Keratinocyte (primary cell): ENCODE measurements around the gene SARS2. TPM values are rescaled to one million over a fixed set of nuclear protein-coding genes. Genes with fewer than 3 reads are reported as not detected.

ENCODE experiments used
- DNase-seq: peaks from one replicate; pipeline ENCODE4 v3.0.0-alpha.2; 2011; ENCODE audit warnings: low read depth, missing footprints, low spot score
- FAIRE-seq: peaks from 2 replicates; lab custom pipeline; 2011; peaks lifted over from hg19 to GRCh38; lab: Jason Lieb, UNC
- H2AFZ ChIP-seq: 2 replicates; pipeline ENCODE4 v1.6.0; 2012; ENCODE audit warnings: low read length, control low read depth, inconsistent platforms; ENCODE audit not compliant: control insufficient read depth
- H3K27ac ChIP-seq: 2 replicates; pipeline ENCODE4 v1.5.1; 2011; ENCODE audit warnings: low read length; ENCODE audit not compliant: control insufficient read depth, insufficient read depth
- H3K27me3 ChIP-seq: 3 replicates; pipeline ENCODE4 v1.6.0; 2011; ENCODE audit warnings: low read length; ENCODE audit not compliant: control insufficient read depth, insufficient read depth; ENCODE audit errors: extremely low read depth
- H3K36me3 ChIP-seq, 2 experiments: 2 replicates in 1 of 2; 3 replicates in 1 of 2; pipeline ENCODE4 v1.5.1; 2011; ENCODE audit warnings: low read length in 2 of 2, mild to moderate bottlenecking in 1 of 2; ENCODE audit not compliant: control insufficient read depth in 2 of 2, insufficient read depth in 2 of 2; ENCODE audit errors: extremely low read depth in 1 of 2
- H3K4me1 ChIP-seq: 3 replicates; pipeline ENCODE4 v1.5.1; 2011; ENCODE audit warnings: low read length; ENCODE audit not compliant: control insufficient read depth, insufficient read depth; ENCODE audit errors: extremely low read depth
- H3K4me2 ChIP-seq: 3 replicates; pipeline ENCODE4 v1.6.0; 2011; ENCODE audit warnings: low read depth, low read length; ENCODE audit not compliant: control insufficient read depth, insufficient read depth; ENCODE audit errors: extremely low read depth
- H3K4me3 ChIP-seq, 3 experiments: fragments of 200-600 bp in 1 of 3; sonication (generic) in 1 of 3; 2 replicates in 2 of 3; 3 replicates in 1 of 3; pipeline ENCODE4 v1.5.1; 2011 to 2016; ENCODE audit warnings: low read length in 3 of 3, mild to moderate bottlenecking in 3 of 3, control low read depth in 2 of 3, inconsistent platforms in 1 of 3, low read depth in 1 of 3, mixed read lengths in 1 of 3, mixed run types in 1 of 3, moderate library complexity in 1 of 3; ENCODE audit not compliant: control insufficient read depth in 2 of 3, insufficient read depth in 2 of 3; ENCODE audit errors: extremely low read depth in 1 of 3
- H3K79me2 ChIP-seq: 2 replicates; pipeline ENCODE4 v1.6.0; 2012; ENCODE audit warnings: low read length; ENCODE audit not compliant: control insufficient read depth, insufficient read depth
- H3K9ac ChIP-seq: 3 replicates; pipeline ENCODE4 v1.6.0; 2011; ENCODE audit warnings: low read length; ENCODE audit not compliant: control insufficient read depth, insufficient read depth; ENCODE audit errors: extremely low read depth
- H3K9me1 ChIP-seq: 3 replicates; pipeline ENCODE4 v1.6.0; 2011; ENCODE audit warnings: low read length; ENCODE audit not compliant: control insufficient read depth, insufficient read depth; ENCODE audit errors: extremely low read depth
- H3K9me3 ChIP-seq: 2 replicates; pipeline ENCODE4 v1.5.1; 2012; ENCODE audit warnings: low read depth, low read length; ENCODE audit not compliant: control insufficient read depth
- H4K20me1 ChIP-seq: 3 replicates; pipeline ENCODE4 v1.6.0; 2011; ENCODE audit warnings: low read length; ENCODE audit not compliant: control insufficient read depth, insufficient read depth; ENCODE audit errors: extremely low read depth
- EZH2 ChIP-seq: IDR thresholded peaks from one replicate; pipeline ENCODE4 v1.6.1; 2012; ENCODE audit warnings: inconsistent platforms, mild to moderate bottlenecking, low read length, moderate library complexity
- dilution Hi-C: fragments of 300-500 bp; cut with MboI; formaldehyde crosslinking; loops from one replicate; pipeline ENCODE4 v1.7.0; 2020; ENCODE audit warnings: low sequenced_read_pairs; ENCODE audit not compliant: extremely low pct_ligation_motif_present
- polyA plus RNA-seq, 5 experiments: library from polyadenylated mRNA; depleted of rRNA in 3 of 5; stranded (reverse) in 3 of 5; stranded (forward) in 1 of 5; unstranded in 1 of 5; fragments of >200 nt; gene quantifications; 1 replicate in 1 of 5; 2 replicates in 3 of 5; 3 replicates in 1 of 5; pipeline versions ENCODE4 v1.2.1 to v1.2.3, GENCODE V29; 2011 to 2012; ENCODE audit warnings: missing spikeins in 2 of 5, low read depth in 1 of 5, low replicate concordance in 1 of 5
- TF ChIP-seq, protein P1 (sequence below), 3 experiments: IDR thresholded peaks in 1 of 3; conservative IDR thresholded peaks in 1 of 3; optimal IDR thresholded peaks in 1 of 3; 2 replicates in 2 of 3; 3 replicates in 1 of 3; pipeline versions ENCODE3 to v1.5.1; 2011; ENCODE audit warnings: low read length in 3 of 3, mild to moderate bottlenecking in 3 of 3, moderate library complexity in 2 of 3, control low read depth in 1 of 3, inconsistent platforms in 1 of 3; ENCODE audit not compliant: insufficient read depth in 2 of 3; ENCODE audit errors: extremely low read depth in 1 of 3

SARS2 gene
- polyA plus RNA-seq, 1 donor (not counting 4 experiments of a cell fraction or from before 2014, with no cell fraction given), result 13.9 TPM

DNA sequence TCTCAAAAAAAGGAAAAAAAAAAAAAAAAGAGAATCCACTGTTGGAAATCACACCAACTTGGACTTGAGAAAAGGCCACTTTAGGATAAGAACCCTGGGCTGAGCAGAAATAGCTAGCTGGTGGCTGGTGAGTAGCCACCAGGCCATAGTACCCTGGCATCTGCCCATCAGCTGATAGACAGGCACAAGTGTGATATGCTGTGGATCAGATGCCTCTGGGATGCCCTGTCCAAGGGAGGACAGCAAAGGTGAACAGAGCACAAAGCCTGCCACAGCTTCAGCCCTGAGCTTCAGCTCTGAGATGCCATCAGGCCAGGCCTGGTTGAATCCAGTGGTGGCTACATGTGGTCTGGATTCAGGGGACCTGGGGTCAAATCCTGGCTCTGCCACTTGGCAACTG, 39.9 kb downstream of the SARS2 start:
- Histone ChIP-seq H2AFZ (no peak overlapping the region), H3K36me3 (peaks cover 13% of the 10 kb centered on the region in 2 experiments), H3K9ac (no peak overlapping the region), H3K4me2 (no peak overlapping the region), H3K4me1 (no peaks in the 10 kb centered on the region), H3K27ac (no peak overlapping the region), H3K9me1 (no peaks in the 10 kb centered on the region), H3K4me3 (no peak overlapping the region), H4K20me1 (no peaks in the 10 kb centered on the region), H3K27me3 (no peaks in the 10 kb centered on the region), H3K79me2 (no peaks in the 10 kb centered on the region), H3K9me3 (no peaks in the 10 kb centered on the region)
- dilution Hi-C loops, result no loop called here
- DNase-seq, result no peak
- no peak for FAIRE-seq
- TF ChIP-seq EZH2, result no peak
- TF ChIP-seq, protein P1, sequence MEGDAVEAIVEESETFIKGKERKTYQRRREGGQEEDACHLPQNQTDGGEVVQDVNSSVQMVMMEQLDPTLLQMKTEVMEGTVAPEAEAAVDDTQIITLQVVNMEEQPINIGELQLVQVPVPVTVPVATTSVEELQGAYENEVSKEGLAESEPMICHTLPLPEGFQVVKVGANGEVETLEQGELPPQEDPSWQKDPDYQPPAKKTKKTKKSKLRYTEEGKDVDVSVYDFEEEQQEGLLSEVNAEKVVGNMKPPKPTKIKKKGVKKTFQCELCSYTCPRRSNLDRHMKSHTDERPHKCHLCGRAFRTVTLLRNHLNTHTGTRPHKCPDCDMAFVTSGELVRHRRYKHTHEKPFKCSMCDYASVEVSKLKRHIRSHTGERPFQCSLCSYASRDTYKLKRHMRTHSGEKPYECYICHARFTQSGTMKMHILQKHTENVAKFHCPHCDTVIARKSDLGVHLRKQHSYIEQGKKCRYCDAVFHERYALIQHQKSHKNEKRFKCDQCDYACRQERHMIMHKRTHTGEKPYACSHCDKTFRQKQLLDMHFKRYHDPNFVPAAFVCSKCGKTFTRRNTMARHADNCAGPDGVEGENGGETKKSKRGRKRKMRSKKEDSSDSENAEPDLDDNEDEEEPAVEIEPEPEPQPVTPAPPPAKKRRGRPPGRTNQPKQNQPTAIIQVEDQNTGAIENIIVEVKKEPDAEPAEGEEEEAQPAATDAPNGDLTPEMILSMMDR (optimal IDR thresholded peaks at IDR 0.05 in 1 of 3, IDR thresholded peaks at IDR 0.05 in 1 of 3, conservative IDR thresholded peaks at IDR 0.05 in 1 of 3; ENCODE audit: extremely low read depth in 1 of 3, insufficient read depth in 2 of 3, low read length in 3 of 3), result no peak

GRCh38 chr19:38889803-38890202, 40.8 kb downstream of the SARS2 start:
- dilution Hi-C loops, result no loop called here
- H3K4me3 ChIP-seq, result no peak overlapping the region
- H3K36me3 ChIP-seq, result peaks cover 13% of the 10 kb centered on the region in 2 experiments
- H3K9me1 ChIP-seq, result no peaks in the 10 kb centered on the region
- H3K79me2 ChIP-seq, result no peaks in the 10 kb centered on the region
- no peaks in the 10 kb centered on the region for H4K20me1 ChIP-seq
- DNase-seq (no peak), FAIRE-seq (no peak)
- H3K4me2 ChIP-seq, result no peak overlapping the region
- H3K9ac ChIP-seq, result no peak overlapping the region
- H3K9me3 ChIP-seq, result no peaks in the 10 kb centered on the region
- H3K27ac ChIP-seq, result no peak overlapping the region
- no peak overlapping the region for H2AFZ ChIP-seq
- no peaks in the 10 kb centered on the region for H3K27me3 ChIP-seq
- H3K4me1 ChIP-seq, result no peaks in the 10 kb centered on the region
- TF ChIP-seq EZH2, result no peak
- TF ChIP-seq, protein P1 (optimal IDR thresholded peaks at IDR 0.05 in 1 of 3, IDR thresholded peaks at IDR 0.05 in 1 of 3, conservative IDR thresholded peaks at IDR 0.05 in 1 of 3; ENCODE audit: extremely low read depth in 1 of 3, insufficient read depth in 2 of 3, low read length in 3 of 3), result no peak
